VCaP (cell line): ENCODE data around the gene TMEM117.

ENCODE experiments used
- H3K27ac ChIP-seq: fragments of 450-650 bp; 2 replicates; pipeline ENCODE4 v1.5.1; 2017
- TF ChIP-seq, protein P1 (sequence below): fragments of 450-650 bp; conservative IDR thresholded peaks from 2 replicates; pipeline ENCODE4 v1.5.1; 2017; ENCODE audit warnings: mild to moderate bottlenecking, moderate library complexity

TMEM117 gene

GRCh38 chr12:44100264-44100663 lies 264.4 kb downstream of the TMEM117 start:
- TF ChIP-seq, protein P1, sequence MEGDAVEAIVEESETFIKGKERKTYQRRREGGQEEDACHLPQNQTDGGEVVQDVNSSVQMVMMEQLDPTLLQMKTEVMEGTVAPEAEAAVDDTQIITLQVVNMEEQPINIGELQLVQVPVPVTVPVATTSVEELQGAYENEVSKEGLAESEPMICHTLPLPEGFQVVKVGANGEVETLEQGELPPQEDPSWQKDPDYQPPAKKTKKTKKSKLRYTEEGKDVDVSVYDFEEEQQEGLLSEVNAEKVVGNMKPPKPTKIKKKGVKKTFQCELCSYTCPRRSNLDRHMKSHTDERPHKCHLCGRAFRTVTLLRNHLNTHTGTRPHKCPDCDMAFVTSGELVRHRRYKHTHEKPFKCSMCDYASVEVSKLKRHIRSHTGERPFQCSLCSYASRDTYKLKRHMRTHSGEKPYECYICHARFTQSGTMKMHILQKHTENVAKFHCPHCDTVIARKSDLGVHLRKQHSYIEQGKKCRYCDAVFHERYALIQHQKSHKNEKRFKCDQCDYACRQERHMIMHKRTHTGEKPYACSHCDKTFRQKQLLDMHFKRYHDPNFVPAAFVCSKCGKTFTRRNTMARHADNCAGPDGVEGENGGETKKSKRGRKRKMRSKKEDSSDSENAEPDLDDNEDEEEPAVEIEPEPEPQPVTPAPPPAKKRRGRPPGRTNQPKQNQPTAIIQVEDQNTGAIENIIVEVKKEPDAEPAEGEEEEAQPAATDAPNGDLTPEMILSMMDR = no peak
- H3K27ac ChIP-seq = no peak overlapping the region

DNA sequence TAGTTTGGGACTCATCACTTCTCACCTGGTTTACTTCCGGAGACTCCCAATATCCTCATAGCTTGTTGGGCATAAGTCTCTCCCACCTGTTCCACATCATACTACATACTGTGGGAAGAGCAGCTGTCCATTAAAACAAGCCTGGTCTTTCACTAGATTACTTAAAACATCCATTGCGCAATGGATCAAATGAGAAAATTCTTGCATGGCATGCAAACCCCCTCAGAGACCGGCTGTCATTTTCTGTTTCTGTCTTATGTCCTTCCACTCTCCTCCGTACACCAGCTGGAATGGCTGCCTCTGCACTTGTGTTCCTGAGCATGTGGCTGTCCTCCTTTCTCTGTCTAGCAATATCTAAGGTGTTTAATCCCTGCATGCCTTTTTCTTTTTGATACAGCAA lies 265.6 kb downstream of the TMEM117 start:
- no peak overlapping the region for H3K27ac ChIP-seq
- TF ChIP-seq, protein P1 = no peak

DNA sequence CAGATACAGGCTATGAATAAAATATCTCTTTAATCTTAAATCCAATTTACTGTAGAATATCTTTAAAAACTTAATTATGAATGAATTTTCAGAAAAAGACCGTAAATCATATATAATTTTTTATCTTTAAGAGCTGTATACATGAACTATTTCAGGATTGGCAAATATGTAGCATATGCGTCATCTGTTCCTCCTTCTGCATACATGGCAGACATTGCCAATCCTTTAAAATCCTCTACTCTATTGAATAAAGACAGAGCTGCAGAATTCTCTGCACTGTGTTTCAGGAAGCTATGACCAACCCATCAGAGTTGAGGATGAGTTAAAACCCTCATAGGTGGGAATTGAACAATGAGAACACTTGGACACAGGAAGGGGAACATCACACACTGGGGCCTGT lies 279.0 kb downstream of the TMEM117 start:
- no peak overlapping the region for H3K27ac ChIP-seq
- TF ChIP-seq, protein P1 = no peak

GRCh38 chr12:44117337-44117736 lies 281.5 kb downstream of the TMEM117 start:
- TF ChIP-seq, protein P1 = no peak
- H3K27ac ChIP-seq = no peak overlapping the region

- no peak overlapping the region for H3K27ac ChIP-seq
- TF ChIP-seq, protein P1 = no peak
Observed at GRCh38 chr12:44118946-44119345, 283.1 kb downstream of the TMEM117 start.

- TF ChIP-seq, protein P1 = no peak
Observed at GRCh38 chr12:44126806-44127205, 290.9 kb downstream of the TMEM117 start.

GRCh38 chr12:44127966-44128710 lies 292.3 kb downstream of the TMEM117 start:
- TF ChIP-seq, protein P1 = no peak
- no peak overlapping the region for H3K27ac ChIP-seq

More at GRCh38 chr12:44126806-44127205, 290.9 kb downstream of the TMEM117 start:
- H3K27ac ChIP-seq = no peak overlapping the region
